ENCODE results near the gene RPS21. TPM values are rescaled to one million over a fixed set of nuclear protein-coding genes. Genes with fewer than 3 reads are reported as not detected.

Gene RPS21
- total and polyA plus RNA-seq, 9 of the 15 experiments (the other 6 are each of a cell fraction or from before 2014, with no cell fraction given) = 1,380 to 5,647 (median 3,091) TPM

- Histone ChIP-seq H4K20me1 (replicated peaks; ENCODE audit: control insufficient read depth, insufficient read depth, low read length) (peaks cover 13% of the 10 kb centered on the region; the same call in 1 of the 2 replicates), H3K4me3 (no peak overlapping the region), H3K9me3 (replicated peaks; ENCODE audit: control insufficient read depth, insufficient read depth, low read depth, low read length) (no peaks in the 10 kb centered on the region), H3K4me1 (replicated peaks in 1 of 2; ENCODE audit: control insufficient read depth in 2 of 2, insufficient read depth in 2 of 2, low read length in 2 of 2) (peaks cover 56 to 96% of the 10 kb centered on the region in 2 experiments), H3K79me2 (ENCODE audit: control insufficient read depth, insufficient read depth, low read length) (peaks cover 75% of the 10 kb centered on the region), H3K9ac (ENCODE audit: insufficient read depth in 1 of 2, low read depth in 2 of 2, low read length in 2 of 2) (peak overlapping the region in 1 of 2 experiments; percentile 23; a peak in 2 of 4 replicates), H3K4me2 (ENCODE audit: insufficient read depth, low read length) (no peak overlapping the region), H2AFZ (ENCODE audit: low read depth, low read length) (no peak overlapping the region), H3K27ac (ENCODE audit: extremely low read depth, low read depth, low read length) (no peak overlapping the region), H3K36me3 (ENCODE audit: control insufficient read depth, insufficient read depth, low read length) (peaks cover 45% of the 10 kb centered on the region; the same call in 1 of the 3 replicates), H3K9me1 (ENCODE audit: control insufficient read depth, insufficient read depth, low read length) (peaks cover 4% of the 10 kb centered on the region), H3K27me3 (ENCODE audit: control insufficient read depth in 2 of 2, insufficient read depth in 2 of 2, low read length in 2 of 2) (no peaks in the 10 kb centered on the region)
- in situ Hi-C loops (cut with MboI) (loop anchor here (10.0 kb wide), 1 partner anchor 366 kb away; no protein-coding TSS in a partner anchor), intact Hi-C loops (cut with micrococcal nuclease) (no loop called here)
- no peak for FAIRE-seq
- POLR2A ChIA-PET = interaction anchor here (0.5 to 1.0 kb wide), 4 partner anchors 20 to 363 kb away, joined by 3 to 4 read pairs (median 3); no protein-coding TSS in a partner anchor
- no peak for ATAC-seq
- CTCF ChIA-PET (ENCODE audit: low intra/inter-chr PET ratio) = no interaction called here
- 79% methylated on average over 19 of the region's 25 CpGs for WGBS (ENCODE audit: insufficient coverage, low coverage, missing lambda C conversion rate)
- no TSS peak for BruUV-seq (replicated peaks)
- DNase-seq (ENCODE audit: extremely low read depth in 1 of 4, low spot score in 3 of 4) = no peak
- TF ChIP-seq PCBP1 (IDR thresholded peaks at IDR 0.05; ENCODE audit: low read depth, low read length, poor library complexity, severe bottlenecking) (peak; percentile 11), ARID2 (IDR thresholded peaks at IDR 0.05) (no peak), ETS1 (conservative IDR thresholded peaks at IDR 0.05; ENCODE audit: control insufficient read depth, low read depth, low read length) (no peak), DPF2 (IDR thresholded peaks at IDR 0.05) (no peak), ZNF175 (CRISPR knock-in tag; IDR thresholded peaks at IDR 0.05; ENCODE audit: low read depth) (no peak), RBFOX2 (IDR thresholded peaks at IDR 0.05; ENCODE audit: low read depth, low read length) (peak; percentile 29; the same call in 1 of the 2 replicates), ZNF551 (CRISPR knock-in tag; IDR thresholded peaks at IDR 0.05) (no peak), TFAM (CRISPR knock-in tag; conservative IDR thresholded peaks at IDR 0.05) (no peak), NELFE (IDR thresholded peaks at IDR 0.05; ENCODE audit: insufficient read depth, insufficient read length) (no peak), KDM1A (IDR thresholded peaks at IDR 0.05) (0 out of 4 replicates have a peak, but pooled peaks of 1 of the 2 experiments have one; percentile 28), CLOCK (CRISPR knock-in tag; IDR thresholded peaks at IDR 0.05; ENCODE audit: borderline replicate concordance) (no peak)
- TF ChIP-seq, protein P1, sequence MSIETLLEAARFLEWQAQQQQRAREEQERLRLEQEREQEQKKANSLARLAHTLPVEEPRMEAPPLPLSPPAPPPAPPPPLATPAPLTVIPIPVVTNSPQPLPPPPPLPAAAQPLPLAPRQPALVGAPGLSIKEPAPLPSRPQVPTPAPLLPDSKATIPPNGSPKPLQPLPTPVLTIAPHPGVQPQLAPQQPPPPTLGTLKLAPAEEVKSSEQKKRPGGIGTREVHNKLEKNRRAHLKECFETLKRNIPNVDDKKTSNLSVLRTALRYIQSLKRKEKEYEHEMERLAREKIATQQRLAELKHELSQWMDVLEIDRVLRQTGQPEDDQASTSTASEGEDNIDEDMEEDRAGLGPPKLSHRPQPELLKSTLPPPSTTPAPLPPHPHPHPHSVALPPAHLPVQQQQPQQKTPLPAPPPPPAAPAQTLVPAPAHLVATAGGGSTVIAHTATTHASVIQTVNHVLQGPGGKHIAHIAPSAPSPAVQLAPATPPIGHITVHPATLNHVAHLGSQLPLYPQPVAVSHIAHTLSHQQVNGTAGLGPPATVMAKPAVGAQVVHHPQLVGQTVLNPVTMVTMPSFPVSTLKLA (conservative IDR thresholded peaks at IDR 0.05) = no peak
- TF ChIP-seq, protein P2, sequence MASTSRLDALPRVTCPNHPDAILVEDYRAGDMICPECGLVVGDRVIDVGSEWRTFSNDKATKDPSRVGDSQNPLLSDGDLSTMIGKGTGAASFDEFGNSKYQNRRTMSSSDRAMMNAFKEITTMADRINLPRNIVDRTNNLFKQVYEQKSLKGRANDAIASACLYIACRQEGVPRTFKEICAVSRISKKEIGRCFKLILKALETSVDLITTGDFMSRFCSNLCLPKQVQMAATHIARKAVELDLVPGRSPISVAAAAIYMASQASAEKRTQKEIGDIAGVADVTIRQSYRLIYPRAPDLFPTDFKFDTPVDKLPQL (IDR thresholded peaks at IDR 0.05; ENCODE audit: extremely low read depth, insufficient read length) = no peak
Measured at GRCh38 chr20:62360854-62361798, 25.8 kb upstream of the RPS21 start.
